HG03097 (cell line): ENCODE results near the gene SORCS3.

ENCODE experiments used
- ATAC-seq: cut with Tn5 transposase; IDR thresholded peaks from one replicate; pipeline ENCODE4 v1.9.1; 2021; ENCODE audit not compliant: unreplicated experiment, low FRiP score

The SORCS3 gene

GRCh38 chr10:104767282-104767681, 126.2 kb downstream of the SORCS3 start:
- no peak for ATAC-seq

GRCh38 chr10:104767745-104768144, 126.7 kb downstream of the SORCS3 start:
- no peak for ATAC-seq

DNA sequence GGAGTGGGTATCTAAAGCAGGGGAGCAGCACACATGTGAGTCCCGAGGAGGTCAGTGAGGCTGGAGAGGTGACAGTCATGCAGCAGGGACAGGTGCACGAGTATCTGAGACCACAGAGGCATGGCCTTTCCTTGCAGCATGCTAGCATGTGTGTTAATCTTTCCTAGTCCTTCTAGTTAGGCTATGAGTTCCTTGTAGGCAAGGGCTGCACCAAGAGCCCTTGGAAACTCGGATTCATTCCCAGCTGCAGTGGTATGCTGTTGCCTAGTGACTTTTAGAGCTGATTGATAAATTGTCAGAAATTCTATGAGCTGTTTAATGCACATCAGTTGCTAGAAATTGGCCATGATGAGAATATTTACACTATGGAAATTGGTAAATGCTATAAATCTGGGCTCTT, 132.0 kb downstream of the SORCS3 start:
- ATAC-seq = no peak

DNA sequence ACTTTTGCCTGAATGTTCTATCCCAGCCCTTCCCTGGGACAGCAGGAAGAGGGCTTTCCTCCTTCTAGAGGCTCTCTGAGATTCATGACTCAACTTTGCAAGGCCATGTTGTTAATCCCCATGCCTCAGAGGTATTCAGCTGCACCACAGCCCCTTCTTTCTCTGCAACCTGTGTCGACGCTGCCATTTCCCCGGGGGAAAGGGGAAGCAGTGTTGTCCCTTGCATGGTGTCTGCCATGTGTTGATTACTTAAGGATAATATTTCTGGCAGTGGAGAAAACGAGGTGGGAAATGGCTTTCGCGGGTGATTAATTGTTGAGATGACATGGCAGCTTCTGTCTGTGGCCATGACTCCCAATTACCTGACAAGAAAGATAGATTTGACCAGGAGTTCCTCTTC, 133.1 kb downstream of the SORCS3 start:
- ATAC-seq = no peak

GRCh38 chr10:104777086-104777799, 136.2 kb downstream of the SORCS3 start:
- no peak for ATAC-seq

DNA sequence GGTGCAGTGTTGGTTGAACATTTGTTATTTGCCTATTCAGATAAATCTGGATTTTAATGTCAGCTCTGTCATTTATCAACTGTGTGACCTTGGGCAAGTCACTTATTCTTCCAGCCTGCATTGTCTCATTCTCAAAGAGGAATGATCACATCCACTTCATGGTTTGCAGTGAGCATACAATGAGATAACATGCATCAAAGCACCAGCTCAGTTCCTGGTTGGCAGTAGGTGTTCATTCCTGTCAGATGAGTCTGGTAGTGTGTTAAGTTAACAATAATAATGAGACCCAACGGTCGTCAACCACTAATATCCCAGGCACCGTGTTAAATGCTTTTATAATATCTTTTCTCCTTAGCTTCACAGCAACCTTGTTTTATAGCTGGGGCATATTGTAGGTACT, 137.3 kb downstream of the SORCS3 start:
- ATAC-seq = no peak

GRCh38 chr10:104779701-104780100, 138.6 kb downstream of the SORCS3 start:
- no peak for ATAC-seq

DNA sequence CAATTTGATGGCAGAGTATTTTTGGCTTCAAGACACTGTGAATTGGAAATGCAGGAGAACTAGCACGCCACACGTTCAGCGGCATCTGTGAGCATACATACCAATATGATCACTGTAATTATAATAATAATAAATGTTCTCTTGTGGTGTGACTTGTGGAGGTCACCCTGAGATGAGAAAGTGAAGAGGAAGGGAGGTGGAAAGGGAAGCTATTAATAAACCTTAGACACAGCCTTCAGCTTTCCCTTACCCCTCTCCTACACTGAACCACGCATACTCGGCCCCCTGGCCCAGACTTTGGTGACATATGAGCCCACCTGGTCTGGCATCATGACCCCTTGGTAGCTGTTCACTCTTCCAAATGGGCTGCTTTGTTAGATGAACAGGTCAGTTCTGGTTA, 139.1 kb downstream of the SORCS3 start:
- no peak for ATAC-seq

- ATAC-seq = no peak
These were observed 140.0 kb downstream of the SORCS3 start for GRCh38 chr10:104780946-104781595.

DNA sequence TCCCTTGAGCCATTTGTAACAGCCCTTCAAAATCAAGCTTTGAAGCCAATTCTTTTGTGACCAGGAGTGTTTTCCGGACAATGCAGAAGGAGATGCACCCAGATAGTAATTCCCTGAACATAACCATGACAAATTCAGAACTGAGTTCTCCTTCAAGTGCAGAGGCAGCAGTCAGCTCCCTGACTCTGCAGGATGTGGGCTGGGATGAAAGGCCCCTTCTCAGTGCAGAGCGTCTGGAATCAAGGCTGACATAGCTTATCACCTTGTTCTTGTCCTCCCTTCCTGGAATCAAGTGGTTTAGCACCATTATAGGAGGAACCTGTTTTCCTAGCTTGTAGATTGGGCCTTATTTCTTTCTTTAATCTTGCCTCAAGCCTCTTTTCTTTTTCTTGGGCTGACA, 143.4 kb downstream of the SORCS3 start:
- no peak for ATAC-seq

DNA sequence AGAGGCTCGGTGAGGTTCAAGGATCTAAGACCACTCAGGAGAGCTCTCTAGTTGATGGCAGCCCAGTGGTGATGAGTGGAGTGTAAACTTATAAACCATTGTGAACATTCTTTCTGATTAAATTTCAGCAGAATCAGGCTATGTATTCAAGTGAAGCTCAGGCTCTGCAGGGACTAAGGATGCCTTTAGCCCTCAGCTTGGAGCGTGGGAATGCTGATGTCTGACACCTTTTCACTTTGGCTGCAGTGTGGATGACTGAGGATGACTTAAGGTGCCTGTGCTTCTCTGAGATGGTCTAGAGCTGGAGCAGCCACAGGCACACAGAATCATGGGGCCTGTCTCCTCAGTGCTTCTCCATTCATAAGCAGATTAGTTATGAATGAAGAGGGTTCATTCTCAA, 150.4 kb downstream of the SORCS3 start:
- no peak for ATAC-seq

- no peak for ATAC-seq
These were observed 154.3 kb downstream of the SORCS3 start for GRCh38 chr10:104795411-104795810.

DNA sequence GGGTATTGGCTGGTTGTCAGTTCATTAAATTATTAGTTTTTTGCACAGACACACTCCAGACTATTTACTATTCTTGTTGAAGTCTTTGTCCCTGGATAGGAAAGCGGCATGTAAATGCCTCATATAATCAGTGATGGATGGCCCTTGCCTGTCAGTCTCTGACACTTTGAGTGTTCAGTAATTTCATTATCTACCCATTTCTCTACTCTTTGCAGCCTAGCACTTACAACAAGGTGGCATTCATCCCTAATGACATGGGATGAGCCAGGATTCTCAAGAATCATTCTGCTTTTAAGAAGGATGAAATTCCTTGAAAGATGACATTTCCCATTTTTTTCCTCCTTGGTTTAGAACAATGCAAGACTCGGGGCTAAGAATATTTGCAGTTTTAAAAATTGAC, 155.7 kb downstream of the SORCS3 start:
- no peak for ATAC-seq

GRCh38 chr10:104802941-104803340, 161.9 kb downstream of the SORCS3 start:
- ATAC-seq = no peak

GRCh38 chr10:104804880-104805279, 163.8 kb downstream of the SORCS3 start:
- no peak for ATAC-seq

- no peak for ATAC-seq
These were observed 165.7 kb downstream of the SORCS3 start for GRCh38 chr10:104806801-104807200.

GRCh38 chr10:104807581-104808310, 166.7 kb downstream of the SORCS3 start:
- no peak for ATAC-seq

DNA sequence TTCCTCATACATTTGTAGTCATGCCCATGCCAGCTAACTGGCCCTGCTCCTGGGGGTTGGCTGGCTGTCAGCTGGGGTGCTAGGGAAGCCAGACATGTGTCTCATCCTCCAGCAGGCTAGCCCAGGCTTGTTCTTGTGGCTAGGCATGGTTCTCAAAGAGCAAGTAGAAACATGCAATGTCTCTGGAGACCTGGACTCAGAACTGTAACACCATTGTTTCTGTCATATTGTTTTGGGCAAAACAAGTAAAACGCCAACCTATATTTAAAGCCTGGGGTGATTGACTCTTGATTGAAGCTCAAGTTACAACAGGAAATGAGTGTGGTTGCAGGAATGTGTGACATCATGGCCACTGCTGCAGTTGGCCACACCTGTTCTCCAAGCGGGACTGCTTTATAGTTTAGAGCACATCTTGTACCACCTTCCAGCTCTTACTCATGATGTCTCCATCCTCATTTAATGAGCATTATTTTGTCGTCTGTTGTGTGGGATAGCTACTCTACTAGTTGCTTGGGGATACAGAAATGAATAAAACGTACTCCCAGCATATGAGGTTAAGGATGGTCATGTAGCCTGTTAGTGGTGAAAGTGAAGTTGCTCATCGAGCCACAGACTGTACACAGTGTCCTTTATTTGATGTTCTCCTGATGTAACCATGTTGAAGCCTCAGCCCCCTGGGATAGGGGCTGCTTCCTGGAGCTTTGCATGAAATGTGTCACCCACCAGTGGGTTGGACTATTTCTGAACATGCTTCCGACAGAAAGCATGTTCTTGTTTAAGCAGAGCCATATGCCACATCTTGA, 168.4 kb downstream of the SORCS3 start:
- peak; percentile 85 for ATAC-seq

DNA sequence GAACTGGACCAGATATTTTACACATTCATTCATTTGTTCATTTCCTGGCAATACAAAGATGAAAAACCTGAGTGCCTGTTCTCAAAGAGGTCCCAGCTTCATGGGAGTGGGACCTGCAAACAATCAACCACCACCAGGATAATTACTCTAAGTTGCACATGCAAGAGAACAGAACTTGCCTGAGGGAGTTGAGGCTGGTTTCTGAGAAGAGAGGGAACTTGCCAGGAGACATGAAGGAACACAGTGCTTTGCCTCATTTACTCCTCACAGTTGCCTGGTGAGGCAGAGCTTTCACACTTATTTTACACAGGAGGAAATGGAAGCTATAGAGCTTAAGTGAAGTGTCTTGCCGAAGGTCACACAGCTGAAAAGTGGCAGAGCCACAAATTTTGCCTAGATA, 170.1 kb downstream of the SORCS3 start:
- no peak for ATAC-seq

DNA sequence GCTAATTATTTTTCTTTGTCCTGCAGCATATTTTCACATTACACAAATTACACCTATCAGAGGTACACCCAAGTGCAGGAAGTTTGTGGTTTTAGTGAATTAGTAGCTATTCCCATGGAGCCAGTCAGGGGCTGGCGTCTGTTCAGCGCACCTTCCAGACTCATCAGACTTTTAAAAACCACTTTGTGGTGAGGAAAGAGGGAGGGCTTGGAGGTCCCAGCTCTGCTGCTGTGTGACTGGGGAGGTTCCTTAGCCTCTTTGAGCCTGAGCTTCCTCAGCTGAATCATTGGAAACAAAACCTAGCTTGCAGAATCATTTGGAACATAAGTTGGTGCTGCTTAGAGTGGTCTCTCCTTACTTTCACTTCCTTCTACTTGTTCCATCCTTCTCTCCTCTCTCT, 175.4 kb downstream of the SORCS3 start:
- no peak for ATAC-seq

DNA sequence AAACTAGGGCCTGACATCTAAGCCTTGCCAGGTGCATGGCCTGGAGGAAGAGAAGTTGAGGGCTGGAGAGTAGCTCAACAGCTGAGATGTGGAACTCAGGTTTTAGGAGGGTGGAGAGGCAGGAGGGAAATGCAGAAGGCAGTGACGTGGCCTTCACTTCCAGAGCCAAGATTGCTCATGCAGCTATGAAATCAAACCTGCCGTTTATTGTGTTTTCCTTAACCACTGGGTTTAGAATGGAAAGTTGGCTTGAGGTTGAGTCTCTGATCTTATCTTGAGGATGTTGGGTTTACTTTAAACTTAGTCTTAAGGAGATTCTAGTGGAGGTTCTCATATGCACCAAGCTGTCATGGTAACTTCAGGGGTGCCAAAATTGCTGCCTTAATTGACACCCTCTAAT, 178.6 kb downstream of the SORCS3 start:
- no peak for ATAC-seq
